IMR-90 (cell line): Measurements from ENCODE around the gene SYT6. TPM values are rescaled to one million over a fixed set of nuclear protein-coding genes. Genes with fewer than 3 reads are reported as not detected.

Experiments
- ATAC-seq: fragments of 200-7000 bp; cut with Tn5 transposase; 2 replicates; pipeline ENCODE4 v1.9.1; 2020; ENCODE audit warnings: low read depth, mild to moderate bottlenecking, moderate library complexity
- BruUV-seq: library from RNA; stranded (reverse); fragments of 400-500 nt; replicated peaks from 2 replicates; lab custom pipeline; 2021; lab: Mats Ljungman, UMichigan
- CTCF ChIA-PET: fragments of 300-600 bp; formaldehyde crosslinking; extraction: SDS; loops from one replicate; lab custom pipeline; 2021; ENCODE audit warnings: antibody characterized with exemption; lab: Yijun Ruan, JAX
- POLR2A ChIA-PET: fragments of 300-600 bp; sonication (Branson Sonifier 250); formaldehyde crosslinking; loops from one replicate; lab custom pipeline; 2022; ENCODE audit warnings: antibody characterized with exemption; ENCODE audit not compliant: unreplicated experiment; lab: Charles Lee
- DNase-seq: peaks from one replicate; pipeline ENCODE4 v3.0.0; 2013
- H2AFZ ChIP-seq: replicated peaks from 2 replicates; pipeline ENCODE3; 2013; ENCODE audit warnings: low read length, mild to moderate bottlenecking; ENCODE audit not compliant: poor library complexity
- H2AK5ac ChIP-seq: 2 replicates; pipeline ENCODE4 v1.6.1; 2013; ENCODE audit warnings: low read depth, low read length, inconsistent platforms
- H2AK9ac ChIP-seq: replicated peaks from 2 replicates; pipeline ENCODE3; 2013; ENCODE audit warnings: mild to moderate bottlenecking, low read depth, low read length, moderate library complexity; ENCODE audit not compliant: poor library complexity
- H2BK120ac ChIP-seq: 2 replicates; pipeline ENCODE4 v1.6.1; 2013; ENCODE audit warnings: low read depth, low read length, inconsistent platforms
- H2BK15ac ChIP-seq: 3 replicates; pipeline ENCODE4 v1.6.1; 2013; ENCODE audit warnings: low read depth, low read length, inconsistent platforms
- H2BK20ac ChIP-seq: 2 replicates; pipeline ENCODE4 v1.6.1; 2013; ENCODE audit warnings: low read depth, mild to moderate bottlenecking, inconsistent platforms, low read length, moderate library complexity
- H2BK5ac ChIP-seq: 2 replicates; pipeline ENCODE4 v1.6.1; 2013; ENCODE audit warnings: mild to moderate bottlenecking, low read depth, low read length, inconsistent platforms; ENCODE audit not compliant: poor library complexity, severe bottlenecking
- H3K14ac ChIP-seq: replicated peaks from 2 replicates; pipeline ENCODE4 v1.6.1; 2013; ENCODE audit warnings: low read depth, low read length, inconsistent platforms
- H3K18ac ChIP-seq: 2 replicates; pipeline ENCODE4 v1.6.1; 2013; ENCODE audit warnings: low read depth, low read length, control low read depth
- H3K23ac ChIP-seq: 2 replicates; pipeline ENCODE4 v1.6.1; 2013; ENCODE audit warnings: low read depth, low read length, inconsistent platforms
- H3K27ac ChIP-seq: 2 replicates; pipeline ENCODE4 v1.5.1; 2013; ENCODE audit warnings: mild to moderate bottlenecking, control low read depth, low read length; ENCODE audit not compliant: insufficient read depth
- H3K27me3 ChIP-seq: 2 replicates; pipeline ENCODE4 v1.6.1; 2013; ENCODE audit warnings: low read length; ENCODE audit not compliant: control insufficient read depth, insufficient read depth
- H3K36me3 ChIP-seq: 2 replicates; pipeline ENCODE4 v1.6.1; 2013; ENCODE audit warnings: low read length, mixed read lengths; ENCODE audit not compliant: control insufficient read depth, insufficient read depth
- H3K4ac ChIP-seq: 2 replicates; pipeline ENCODE4 v1.6.1; 2013; ENCODE audit warnings: low read depth, low read length, inconsistent platforms
- H3K4me1 ChIP-seq: 2 replicates; pipeline ENCODE4 v1.6.1; 2013; ENCODE audit warnings: low read length, mixed read lengths; ENCODE audit not compliant: control insufficient read depth, insufficient read depth
- H3K4me2 ChIP-seq: 2 replicates; pipeline ENCODE4 v1.6.1; 2013; ENCODE audit warnings: low read depth, mild to moderate bottlenecking, control low read depth, low read length, moderate library complexity
- H3K4me3 ChIP-seq: 2 replicates; pipeline ENCODE4 v1.5.1; 2013; ENCODE audit warnings: low read depth, mild to moderate bottlenecking, control low read depth, low read length, moderate library complexity; ENCODE audit not compliant: insufficient read depth
- H3K56ac ChIP-seq: 2 replicates; pipeline ENCODE4 v1.6.1; 2013; ENCODE audit warnings: low read length, inconsistent platforms; ENCODE audit not compliant: insufficient read depth; ENCODE audit errors: extremely low read depth
- H3K79me1 ChIP-seq, 2 experiments: 2 replicates each; pipeline ENCODE4 v1.6.1; 2013; ENCODE audit warnings: low read length in 2 of 2, inconsistent platforms in 1 of 2, low read depth in 1 of 2
- H3K9ac ChIP-seq: 2 replicates; pipeline ENCODE4 v1.6.1; 2013; ENCODE audit warnings: low read depth, low read length, control low read depth
- H3K9me1 ChIP-seq: 2 replicates; pipeline ENCODE4 v1.6.1; 2013; ENCODE audit warnings: low read length, inconsistent platforms; ENCODE audit not compliant: insufficient read depth
- H3K9me3 ChIP-seq: 2 replicates; pipeline ENCODE4 v1.6.1; 2013; ENCODE audit warnings: low read length; ENCODE audit not compliant: control insufficient read depth, insufficient read depth
- H4K20me1 ChIP-seq: 2 replicates; pipeline ENCODE4 v1.6.1; 2013; ENCODE audit warnings: low read length, inconsistent platforms; ENCODE audit not compliant: insufficient read depth
- H4K5ac ChIP-seq: 2 replicates; pipeline ENCODE4 v1.6.1; 2013; ENCODE audit warnings: mild to moderate bottlenecking, low read depth, low read length, control low read depth
- H4K8ac ChIP-seq, 2 experiments: 2 replicates each; pipeline ENCODE4 v1.6.1; 2013; ENCODE audit warnings: low read depth in 2 of 2, low read length in 2 of 2, control low read depth in 1 of 2, inconsistent platforms in 1 of 2
- H4K91ac ChIP-seq: 2 replicates; pipeline ENCODE4 v1.6.1; 2013; ENCODE audit warnings: low read depth, low read length, inconsistent platforms; ENCODE audit not compliant: insufficient read depth
- CEBPB ChIP-seq: IDR thresholded peaks from 2 replicates; pipeline ENCODE4 v1.6.1; 2012; ENCODE audit warnings: low read depth, low read length, improper control_type of control experiment
- CHD1 ChIP-seq: IDR thresholded peaks from 2 replicates; pipeline ENCODE4 v1.6.1; 2012; ENCODE audit warnings: low read depth, low read length, improper control_type of control experiment
- ELK1 ChIP-seq: fragments of 150-350 bp; IDR thresholded peaks from 2 replicates; pipeline ENCODE4 v1.6.1; 2016; ENCODE audit warnings: low read depth, mild to moderate bottlenecking, low read length, moderate library complexity, borderline replicate concordance
- MAFK ChIP-seq: IDR thresholded peaks from 2 replicates; pipeline ENCODE4 v1.6.1; 2012; ENCODE audit warnings: low read depth, low read length, improper control_type of control experiment
- MAZ ChIP-seq: IDR thresholded peaks from 2 replicates; pipeline ENCODE4 v1.6.1; 2012; ENCODE audit warnings: low read depth, mild to moderate bottlenecking, low read length, improper control_type of control experiment, moderate library complexity, borderline replicate concordance
- MXI1 ChIP-seq: IDR thresholded peaks from 2 replicates; pipeline ENCODE4 v1.6.1; 2012; ENCODE audit warnings: low read depth, mild to moderate bottlenecking, low read length, moderate library complexity, borderline replicate concordance
- POLR2A ChIP-seq: IDR thresholded peaks from 2 replicates; pipeline ENCODE4 v1.6.1; 2012; ENCODE audit warnings: mild to moderate bottlenecking, low read depth, low read length
- RAD21 ChIP-seq: IDR thresholded peaks from 2 replicates; pipeline ENCODE4 v1.6.1; 2012; ENCODE audit warnings: low read length, improper control_type of control experiment
- RFX5 ChIP-seq: IDR thresholded peaks from 2 replicates; pipeline ENCODE4 v1.8.0; 2012; ENCODE audit warnings: low read depth, mild to moderate bottlenecking, low read length, moderate library complexity
- USF2 ChIP-seq: fragments of 150-350 bp; IDR thresholded peaks from 2 replicates; pipeline ENCODE4 v1.6.1; 2017; ENCODE audit warnings: mild to moderate bottlenecking, antibody characterized with exemption, low read length, low read depth
- WGBS, 2 experiments: methylation state at CpG; one replicate each; pipeline versions ENCODE4 v1.1.5 to v1.1.7; 2013; ENCODE audit warnings: missing lambda C conversion rate in 2 of 2; ENCODE audit not compliant: insufficient read length in 1 of 2; ENCODE audit errors: extremely low coverage in 2 of 2; 5-methylcytosine and 5-hydroxymethylcytosine counted together
- dilution Hi-C: fragments of 300-500 bp; cut with HindIII; formaldehyde crosslinking; loops from one replicate; pipeline ENCODE4 v1.14.3; 2018; ENCODE audit warnings: low sequenced_read_pairs; ENCODE audit not compliant: unreplicated experiment
- in situ Hi-C: fragments of 300-500 bp; cut with MboI; formaldehyde crosslinking; loops from 3 replicates; pipeline ENCODE4 v1.14.3; 2019; ENCODE audit warnings: low sequenced_read_pairs, inconsistent platforms, mixed read lengths
- intact Hi-C: fragments of 100-400 bp; cut with micrococcal nuclease; formaldehyde crosslinking; loops from 2 replicates; pipeline ENCODE4 v1.10.0; 2022
- polyA plus RNA-seq, 3 experiments: library from polyadenylated mRNA; depleted of rRNA; stranded (reverse); fragments of >200 nt; gene quantifications; 2 replicates each; pipeline ENCODE4 v1.2.3, GENCODE V29; 2012; ENCODE audit warnings: low replicate concordance in 1 of 3
- total RNA-seq: library from RNA; depleted of rRNA; stranded (reverse); fragments of >200 nt; gene quantifications from 2 replicates; pipeline ENCODE4 v1.2.3, GENCODE V29; 2012

The SYT6 gene
- total and polyA plus RNA-seq, 2 of the 4 experiments (the other 2 are of a cell fraction) = not detected

DNA sequence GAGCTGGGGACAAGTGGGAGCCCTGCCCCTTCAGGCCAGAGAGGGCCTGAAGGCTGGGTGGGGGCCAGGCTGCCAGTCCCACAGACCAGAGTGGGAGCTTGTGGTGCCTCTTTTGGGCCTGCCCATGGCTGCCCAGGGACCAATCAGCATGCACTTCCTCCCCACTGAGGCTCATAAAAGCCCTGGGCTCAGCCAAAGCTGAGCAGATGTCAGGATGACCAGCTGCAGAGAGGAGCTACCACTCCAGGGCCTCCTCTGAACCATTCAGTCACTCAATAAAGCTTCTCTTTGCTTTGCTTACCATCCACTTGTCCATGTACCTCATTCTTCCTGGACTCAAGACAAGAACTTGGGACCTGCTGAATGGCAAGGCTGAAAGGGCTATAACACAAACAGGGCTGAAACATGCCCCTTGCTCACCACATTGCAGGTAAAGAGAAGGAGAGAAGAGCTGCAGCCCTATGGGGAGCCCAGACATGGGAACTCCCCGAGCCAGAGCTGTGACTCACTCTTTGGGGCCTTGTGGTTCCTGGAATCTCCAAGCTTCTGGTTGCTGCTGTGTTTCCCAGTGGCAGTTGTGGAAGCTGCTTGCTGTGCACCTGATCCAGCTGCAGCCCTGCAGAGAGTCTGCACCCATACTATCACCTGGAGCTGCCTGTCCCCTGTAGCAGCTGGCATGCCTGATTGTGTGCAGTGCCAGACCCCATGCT is 92.4 kb downstream of the SYT6 start:
- Histone ChIP-seq H3K9me3 (0 out of 2 replicates have a peak, but pooled peaks cover 2% of the 10 kb centered on the region), H4K20me1 (no peaks in the 10 kb centered on the region), H2AK9ac (no peak overlapping the region), H3K14ac (no peak overlapping the region), H4K5ac (no peak overlapping the region), H3K4me1 (no peaks in the 10 kb centered on the region), H3K9ac (no peak overlapping the region), H3K23ac (no peak overlapping the region), H2BK120ac (no peak overlapping the region), H4K91ac (no peak overlapping the region), H3K4me3 (no peak overlapping the region), H3K18ac (no peak overlapping the region), H3K79me1 (no peaks in the 10 kb centered on the region), H2BK20ac (no peak overlapping the region), H2AFZ (no peak overlapping the region), H3K36me3 (no peaks in the 10 kb centered on the region), H3K27me3 (no peaks in the 10 kb centered on the region; the same call in 1 of the 2 replicates), H3K4me2 (no peak overlapping the region), H3K56ac (no peak overlapping the region), H4K8ac (no peak overlapping the region), H2BK5ac (no peak overlapping the region), H3K4ac (no peak overlapping the region), H3K9me1 (no peaks in the 10 kb centered on the region), H3K27ac (no peak overlapping the region), H2AK5ac (no peak overlapping the region), H2BK15ac (no peak overlapping the region)
- ChIA-PET POLR2A (no interaction called here), CTCF (no interaction called here)
- in situ Hi-C loops (no loop called here), intact Hi-C loops (no loop called here), dilution Hi-C loops (no loop called here)
- BruUV-seq = no TSS peak
- TF ChIP-seq CHD1 (no peak), USF2 (no peak), CEBPB (no peak), ELK1 (no peak), RAD21 (no peak), MXI1 (no peak), MAFK (no peak), RFX5 (no peak), MAZ (no peak), POLR2A (no peak)
- no peak for DNase-seq
- no CpG with 5 or more reads among the region's 1 CpG for WGBS, 2 experiments
- ATAC-seq = no peak
